PC-3 (cell line): ENCODE measurements around the gene EXOC4.

Source experiments
- EZH2 ChIP-seq: fragments of 300-600 bp; sonication (generic); IDR thresholded peaks from one replicate; pipeline ENCODE4 v1.6.1; 2017; ENCODE audit warnings: antibody characterized with exemption, mild to moderate bottlenecking, low read length; ENCODE audit not compliant: unreplicated experiment
- TF ChIP-seq, protein P1 (sequence below): fragments of 300-600 bp; sonication (generic); conservative IDR thresholded peaks from 2 replicates; pipeline ENCODE4 v1.5.1; 2017; ENCODE audit warnings: antibody characterized with exemption, low read depth, mild to moderate bottlenecking, low read length

- TF ChIP-seq, protein P1, sequence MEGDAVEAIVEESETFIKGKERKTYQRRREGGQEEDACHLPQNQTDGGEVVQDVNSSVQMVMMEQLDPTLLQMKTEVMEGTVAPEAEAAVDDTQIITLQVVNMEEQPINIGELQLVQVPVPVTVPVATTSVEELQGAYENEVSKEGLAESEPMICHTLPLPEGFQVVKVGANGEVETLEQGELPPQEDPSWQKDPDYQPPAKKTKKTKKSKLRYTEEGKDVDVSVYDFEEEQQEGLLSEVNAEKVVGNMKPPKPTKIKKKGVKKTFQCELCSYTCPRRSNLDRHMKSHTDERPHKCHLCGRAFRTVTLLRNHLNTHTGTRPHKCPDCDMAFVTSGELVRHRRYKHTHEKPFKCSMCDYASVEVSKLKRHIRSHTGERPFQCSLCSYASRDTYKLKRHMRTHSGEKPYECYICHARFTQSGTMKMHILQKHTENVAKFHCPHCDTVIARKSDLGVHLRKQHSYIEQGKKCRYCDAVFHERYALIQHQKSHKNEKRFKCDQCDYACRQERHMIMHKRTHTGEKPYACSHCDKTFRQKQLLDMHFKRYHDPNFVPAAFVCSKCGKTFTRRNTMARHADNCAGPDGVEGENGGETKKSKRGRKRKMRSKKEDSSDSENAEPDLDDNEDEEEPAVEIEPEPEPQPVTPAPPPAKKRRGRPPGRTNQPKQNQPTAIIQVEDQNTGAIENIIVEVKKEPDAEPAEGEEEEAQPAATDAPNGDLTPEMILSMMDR = no peak
- TF ChIP-seq EZH2 = no peak
Observed at GRCh38 chr7:133252858-133253518, at the start of gene EXOC4.
